ENCODE results near the gene SLC45A3.

Gene SLC45A3

DNA sequence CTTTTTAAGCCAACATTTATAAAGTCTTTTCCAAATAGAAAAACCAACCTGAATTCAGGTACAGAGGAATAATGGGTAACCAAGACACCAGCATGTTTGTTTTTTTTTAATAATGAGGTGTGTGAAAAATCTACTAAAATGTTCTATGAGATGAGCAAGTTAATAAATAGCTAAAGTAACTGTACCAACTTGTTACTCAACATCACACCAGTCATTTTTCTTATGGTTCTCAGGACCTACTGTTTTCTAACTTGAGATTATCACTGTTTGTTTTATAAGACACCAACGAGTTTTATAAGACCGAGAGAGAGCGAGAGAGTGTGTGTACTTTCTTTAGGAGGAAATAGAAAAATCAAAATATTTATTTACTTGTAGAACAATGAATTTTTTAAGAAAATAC, 60.9 kb downstream of the SLC45A3 start:
- no peak overlapping the region for H3K4me3 ChIP-seq (replicated peaks; ENCODE audit: insufficient read depth, low read length)
- no peaks in the 10 kb centered on the region for H3K27me3 ChIP-seq (ENCODE audit: insufficient read depth, poor library complexity, severe bottlenecking)
- no peak overlapping the region for H3K27ac ChIP-seq (replicated peaks)
- no peak for DNase-seq (ENCODE audit: low read depth in 1 of 2, low spot score in 1 of 2)
- TF ChIP-seq SPI1 (IDR thresholded peaks at IDR 0.05; ENCODE audit: borderline replicate concordance, low read depth) (no peak), POLR2AphosphoS5 (IDR thresholded peaks at IDR 0.05; ENCODE audit: low read depth) (no peak), GABPA (IDR thresholded peaks at IDR 0.05; ENCODE audit: low read depth) (no peak)
- TF ChIP-seq, protein P1, sequence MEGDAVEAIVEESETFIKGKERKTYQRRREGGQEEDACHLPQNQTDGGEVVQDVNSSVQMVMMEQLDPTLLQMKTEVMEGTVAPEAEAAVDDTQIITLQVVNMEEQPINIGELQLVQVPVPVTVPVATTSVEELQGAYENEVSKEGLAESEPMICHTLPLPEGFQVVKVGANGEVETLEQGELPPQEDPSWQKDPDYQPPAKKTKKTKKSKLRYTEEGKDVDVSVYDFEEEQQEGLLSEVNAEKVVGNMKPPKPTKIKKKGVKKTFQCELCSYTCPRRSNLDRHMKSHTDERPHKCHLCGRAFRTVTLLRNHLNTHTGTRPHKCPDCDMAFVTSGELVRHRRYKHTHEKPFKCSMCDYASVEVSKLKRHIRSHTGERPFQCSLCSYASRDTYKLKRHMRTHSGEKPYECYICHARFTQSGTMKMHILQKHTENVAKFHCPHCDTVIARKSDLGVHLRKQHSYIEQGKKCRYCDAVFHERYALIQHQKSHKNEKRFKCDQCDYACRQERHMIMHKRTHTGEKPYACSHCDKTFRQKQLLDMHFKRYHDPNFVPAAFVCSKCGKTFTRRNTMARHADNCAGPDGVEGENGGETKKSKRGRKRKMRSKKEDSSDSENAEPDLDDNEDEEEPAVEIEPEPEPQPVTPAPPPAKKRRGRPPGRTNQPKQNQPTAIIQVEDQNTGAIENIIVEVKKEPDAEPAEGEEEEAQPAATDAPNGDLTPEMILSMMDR (IDR thresholded peaks at IDR 0.05; ENCODE audit: insufficient read depth, low read length), result no peak
- TF ChIP-seq, protein P2, sequence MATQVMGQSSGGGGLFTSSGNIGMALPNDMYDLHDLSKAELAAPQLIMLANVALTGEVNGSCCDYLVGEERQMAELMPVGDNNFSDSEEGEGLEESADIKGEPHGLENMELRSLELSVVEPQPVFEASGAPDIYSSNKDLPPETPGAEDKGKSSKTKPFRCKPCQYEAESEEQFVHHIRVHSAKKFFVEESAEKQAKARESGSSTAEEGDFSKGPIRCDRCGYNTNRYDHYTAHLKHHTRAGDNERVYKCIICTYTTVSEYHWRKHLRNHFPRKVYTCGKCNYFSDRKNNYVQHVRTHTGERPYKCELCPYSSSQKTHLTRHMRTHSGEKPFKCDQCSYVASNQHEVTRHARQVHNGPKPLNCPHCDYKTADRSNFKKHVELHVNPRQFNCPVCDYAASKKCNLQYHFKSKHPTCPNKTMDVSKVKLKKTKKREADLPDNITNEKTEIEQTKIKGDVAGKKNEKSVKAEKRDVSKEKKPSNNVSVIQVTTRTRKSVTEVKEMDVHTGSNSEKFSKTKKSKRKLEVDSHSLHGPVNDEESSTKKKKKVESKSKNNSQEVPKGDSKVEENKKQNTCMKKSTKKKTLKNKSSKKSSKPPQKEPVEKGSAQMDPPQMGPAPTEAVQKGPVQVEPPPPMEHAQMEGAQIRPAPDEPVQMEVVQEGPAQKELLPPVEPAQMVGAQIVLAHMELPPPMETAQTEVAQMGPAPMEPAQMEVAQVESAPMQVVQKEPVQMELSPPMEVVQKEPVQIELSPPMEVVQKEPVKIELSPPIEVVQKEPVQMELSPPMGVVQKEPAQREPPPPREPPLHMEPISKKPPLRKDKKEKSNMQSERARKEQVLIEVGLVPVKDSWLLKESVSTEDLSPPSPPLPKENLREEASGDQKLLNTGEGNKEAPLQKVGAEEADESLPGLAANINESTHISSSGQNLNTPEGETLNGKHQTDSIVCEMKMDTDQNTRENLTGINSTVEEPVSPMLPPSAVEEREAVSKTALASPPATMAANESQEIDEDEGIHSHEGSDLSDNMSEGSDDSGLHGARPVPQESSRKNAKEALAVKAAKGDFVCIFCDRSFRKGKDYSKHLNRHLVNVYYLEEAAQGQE (IDR thresholded peaks at IDR 0.05; ENCODE audit: insufficient replicate concordance, low read depth), result no peak

DNA sequence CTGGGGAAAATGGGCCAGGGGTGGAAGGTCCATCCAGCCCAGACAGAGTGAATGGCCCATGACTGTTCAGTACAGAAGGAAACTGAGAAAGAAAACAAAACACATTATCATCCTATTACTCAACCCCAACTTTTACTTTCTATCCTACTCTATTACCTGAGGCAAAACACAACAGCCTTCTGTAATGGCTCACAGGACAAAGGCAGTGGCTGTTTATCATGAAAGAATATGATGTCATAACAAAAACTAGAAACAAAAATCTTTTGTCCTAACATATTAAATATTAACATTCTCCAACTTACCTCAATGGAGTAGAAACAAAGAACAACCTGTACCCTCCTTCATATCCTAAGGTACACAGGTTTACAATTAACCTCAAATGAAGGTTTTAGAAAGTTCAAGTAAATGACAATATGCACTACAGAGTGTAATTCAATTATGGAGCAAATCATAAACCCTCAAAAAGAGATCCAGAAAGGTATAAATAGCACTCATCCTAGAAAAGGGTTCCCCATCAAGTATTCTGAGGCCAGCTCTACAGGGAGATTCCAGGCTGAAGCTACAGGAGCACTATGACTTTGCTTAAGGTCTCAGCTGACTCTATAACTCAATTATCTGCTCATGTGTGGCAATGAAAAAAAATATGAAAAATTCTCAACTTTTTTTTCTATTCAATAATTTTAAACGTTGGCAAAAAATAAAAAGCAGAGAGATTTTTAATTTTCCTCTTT, 63.6 kb downstream of the SLC45A3 start:
- TF ChIP-seq SPI1 (IDR thresholded peaks at IDR 0.05; ENCODE audit: borderline replicate concordance, low read depth), result no peak
- TF ChIP-seq, protein P1 (IDR thresholded peaks at IDR 0.05; ENCODE audit: insufficient read depth, low read length), result no peak
- no peak for TF ChIP-seq POLR2AphosphoS5 (IDR thresholded peaks at IDR 0.05; ENCODE audit: low read depth)
- no peak for TF ChIP-seq GABPA (IDR thresholded peaks at IDR 0.05; ENCODE audit: low read depth)
- TF ChIP-seq, protein P2 (IDR thresholded peaks at IDR 0.05; ENCODE audit: insufficient replicate concordance, low read depth), result no peak
- H3K27me3 ChIP-seq (ENCODE audit: insufficient read depth, poor library complexity, severe bottlenecking), result no peaks in the 10 kb centered on the region
- H3K27ac ChIP-seq (replicated peaks), result no peak overlapping the region
- H3K4me3 ChIP-seq (replicated peaks; ENCODE audit: insufficient read depth, low read length), result no peak overlapping the region
- DNase-seq (ENCODE audit: low read depth in 1 of 2, low spot score in 1 of 2), result no peak

DNA sequence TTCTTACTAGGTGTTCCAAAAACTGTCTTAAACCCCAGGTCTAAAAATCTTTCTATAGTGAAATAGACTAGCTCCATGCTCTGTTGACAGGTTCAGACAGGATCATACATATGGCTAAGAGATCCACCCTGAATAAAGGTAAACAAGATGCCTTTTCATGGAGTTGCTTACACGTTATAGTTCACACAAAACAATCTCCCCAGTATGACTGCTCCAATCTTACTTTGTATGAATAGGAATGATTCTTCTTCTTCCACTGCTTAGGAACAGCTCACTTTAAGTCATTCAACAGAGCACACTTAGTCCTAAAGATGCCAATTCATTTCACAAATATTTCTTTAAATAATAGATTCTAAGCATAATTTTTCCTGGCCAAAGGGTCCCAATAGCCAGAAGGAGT, 64.5 kb downstream of the SLC45A3 start:
- H3K4me3 ChIP-seq (replicated peaks; ENCODE audit: insufficient read depth, low read length), result no peak overlapping the region
- TF ChIP-seq, protein P1 (IDR thresholded peaks at IDR 0.05; ENCODE audit: insufficient read depth, low read length), result no peak
- DNase-seq (ENCODE audit: low read depth in 1 of 2, low spot score in 1 of 2), result no peak
- H3K27me3 ChIP-seq (ENCODE audit: insufficient read depth, poor library complexity, severe bottlenecking), result no peaks in the 10 kb centered on the region
- H3K27ac ChIP-seq (replicated peaks), result no peak overlapping the region
